ENCODE measurements around the gene KCND2.
"Not testable (repeated sequence)": the region's sequence is repeated elsewhere in the genome, so short reads cannot be mapped to it uniquely, and the experiment has no call there.

The KCND2 gene

DNA sequence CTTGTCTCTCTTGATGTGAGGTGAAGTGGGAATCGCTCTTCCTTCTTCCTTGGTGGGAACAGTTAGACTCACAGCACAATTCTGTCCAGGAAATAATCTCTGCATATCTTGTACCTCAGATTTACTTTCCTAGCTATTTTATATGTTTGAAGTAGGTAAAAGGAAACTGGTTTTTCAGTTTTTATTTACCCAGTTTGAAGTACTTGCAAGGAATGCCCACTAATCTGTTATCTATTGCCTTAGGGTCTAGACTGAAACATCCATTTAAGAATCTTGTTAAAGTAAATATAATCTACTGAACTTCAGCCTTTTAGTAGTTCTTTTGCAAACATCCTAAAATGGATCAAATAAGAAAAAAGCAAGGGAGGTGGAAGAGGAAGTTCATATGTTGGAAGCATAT lies 229.8 kb downstream of the KCND2 start:
- DNase-seq, result no peak

DNA sequence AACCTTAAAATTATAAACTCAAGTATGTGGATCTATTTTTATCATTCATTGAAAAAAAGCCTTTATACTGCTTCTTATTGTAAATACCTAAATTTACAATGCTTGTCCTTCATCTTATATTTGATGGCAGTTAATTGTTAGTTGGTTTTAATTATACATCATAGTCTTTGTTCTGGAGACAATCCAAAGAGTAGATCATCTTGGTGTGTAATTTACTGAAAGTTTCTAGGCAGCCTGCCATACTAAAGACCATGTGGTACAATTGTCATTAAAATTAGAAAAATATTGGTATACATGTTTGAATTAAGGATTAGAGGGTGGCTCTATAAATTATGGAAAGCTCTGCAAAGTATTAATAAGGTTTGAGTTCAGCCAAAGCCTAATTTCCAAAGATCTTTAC lies 231.4 kb downstream of the KCND2 start:
- no peak for DNase-seq

- no peak for DNase-seq
Measured at GRCh38 chr7:120505770-120506169, 232.8 kb downstream of the KCND2 start.

DNA sequence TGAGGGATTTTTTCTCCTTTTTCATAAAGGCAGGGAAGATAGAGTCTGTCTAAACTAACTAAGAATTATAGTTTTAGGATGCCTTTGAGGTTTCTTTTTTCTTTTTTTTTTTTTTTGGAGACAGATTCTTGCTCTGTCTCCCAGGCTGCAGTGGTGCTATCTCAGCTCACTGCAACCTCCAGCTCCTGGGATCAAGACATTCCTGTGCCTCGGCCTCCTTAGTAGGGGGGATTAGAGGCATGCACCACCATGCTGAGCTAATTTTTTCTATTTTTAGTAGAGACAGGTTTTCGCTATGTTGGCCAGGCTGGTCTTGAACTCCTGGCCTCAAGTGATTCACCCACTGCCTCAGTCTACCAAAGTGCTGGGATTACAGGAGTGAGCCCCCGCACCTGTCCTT lies 239.7 kb downstream of the KCND2 start:
- DNase-seq, result no peak

DNA sequence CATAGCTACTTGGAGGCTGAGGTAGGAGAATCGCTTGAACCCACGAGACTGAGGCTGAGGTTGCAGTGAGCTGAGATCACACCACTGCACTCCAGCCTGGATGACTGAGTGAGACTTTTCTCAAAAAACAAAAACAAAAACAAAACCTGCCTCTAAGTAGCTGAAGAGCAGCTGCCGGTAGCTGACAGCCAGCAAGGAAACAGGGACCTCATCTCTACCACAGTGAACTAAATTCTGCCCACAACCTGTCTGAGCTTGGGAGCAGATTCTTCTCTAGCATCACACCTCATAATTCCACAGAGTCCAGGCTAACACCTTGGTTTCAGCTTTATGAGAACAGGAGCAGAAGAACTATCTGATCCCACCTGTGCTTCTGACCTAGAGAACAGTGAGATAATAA lies 246.2 kb downstream of the KCND2 start:
- no peak for DNase-seq

DNA sequence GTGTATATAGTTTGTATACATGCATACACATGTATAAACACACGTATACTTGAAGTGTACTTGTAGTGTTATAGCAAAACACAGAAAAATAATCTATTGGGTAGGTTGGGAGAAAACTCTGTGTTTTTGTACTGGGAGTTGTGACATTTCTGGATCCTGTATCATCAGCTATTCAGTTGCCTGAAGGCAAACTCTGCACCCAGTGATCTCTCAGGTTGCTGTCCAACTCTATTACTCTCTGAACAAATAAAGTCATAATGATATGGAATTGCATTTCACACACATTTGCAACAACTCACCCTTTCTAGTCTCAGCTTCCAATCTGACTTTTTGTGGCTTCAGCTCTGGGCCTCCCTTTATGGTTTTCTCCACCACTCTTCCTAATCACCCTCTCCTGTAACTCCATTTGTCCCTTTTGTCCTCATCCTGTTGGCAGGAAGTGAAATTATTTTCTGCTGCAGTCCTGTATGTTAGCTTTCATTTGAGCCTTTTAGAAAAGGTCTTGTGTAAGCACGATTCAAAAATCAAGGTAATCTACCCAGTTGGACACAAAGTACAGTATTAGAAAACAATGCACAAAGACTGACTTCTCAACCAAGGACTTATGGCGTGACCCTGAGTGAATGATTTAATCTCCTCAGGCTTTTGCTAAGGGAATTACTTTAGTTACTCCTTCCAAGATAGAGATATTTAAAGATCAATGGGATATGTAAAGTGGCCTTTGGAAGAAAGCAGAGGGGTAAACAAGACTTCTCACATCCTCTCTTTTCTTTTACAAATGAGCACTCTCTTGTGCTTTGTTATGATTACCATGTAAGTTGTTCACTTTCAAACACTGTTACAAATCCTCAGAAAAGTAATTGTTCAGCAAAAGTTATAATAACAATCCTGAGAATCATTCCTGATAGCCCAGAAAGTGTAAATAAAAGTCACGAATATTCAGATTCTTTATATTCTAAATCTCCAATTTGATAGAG lies 249.1 kb downstream of the KCND2 start:
- no peak for DNase-seq

- DNase-seq, result no peak
Measured at GRCh38 chr7:120523985-120524384, 251.0 kb downstream of the KCND2 start.

DNA sequence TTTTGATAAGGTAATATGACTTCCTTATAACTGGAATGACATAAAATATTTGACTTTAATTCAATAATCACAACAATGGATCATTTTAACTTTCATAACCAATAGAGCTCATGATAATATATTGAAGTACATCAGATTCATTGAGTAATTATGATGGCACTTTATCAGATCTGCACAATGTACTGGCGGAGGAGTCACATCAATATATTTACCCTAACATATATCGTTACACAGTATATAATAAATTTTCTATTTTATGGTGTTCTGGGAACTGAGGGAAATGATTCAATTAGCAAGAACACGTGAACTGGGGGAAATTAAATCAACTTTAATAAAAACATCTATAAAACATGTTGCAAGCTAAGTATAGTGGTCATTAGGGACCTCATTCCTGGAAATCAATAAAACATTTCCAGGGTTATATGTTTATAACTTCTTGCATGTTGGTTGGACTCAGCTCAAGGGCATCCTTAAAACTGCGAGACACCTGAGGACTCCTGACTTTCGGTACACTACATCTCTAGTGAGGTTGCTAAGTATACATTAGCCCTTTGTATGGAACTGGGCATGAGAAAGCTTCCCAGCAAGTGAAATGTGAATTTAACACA lies 254.0 kb downstream of the KCND2 start:
- DNase-seq, result no peak

GRCh38 chr7:120529736-120530135 lies 256.8 kb downstream of the KCND2 start:
- no peak for DNase-seq

- DNase-seq, result no peak
Measured at GRCh38 chr7:120538335-120538734, 265.4 kb downstream of the KCND2 start.

DNA sequence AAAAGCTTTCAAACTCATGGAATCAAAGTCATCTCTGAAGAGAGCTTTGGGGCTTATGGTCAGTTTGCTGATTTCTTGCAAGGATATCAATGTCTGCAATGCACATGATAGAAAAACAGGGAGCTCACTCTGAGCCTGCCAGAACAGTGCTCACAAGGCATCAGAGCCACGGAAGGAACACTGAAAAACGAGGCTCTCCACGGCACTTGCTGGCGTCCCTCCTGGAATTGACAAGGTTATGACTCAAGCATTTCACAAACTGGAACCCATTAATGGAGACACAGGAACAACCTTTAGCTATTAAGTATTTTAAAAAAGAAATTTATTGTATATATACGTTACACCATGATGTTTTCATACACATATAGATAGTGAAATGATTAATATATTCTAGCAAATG lies 266.3 kb downstream of the KCND2 start:
- DNase-seq, result no peak

DNA sequence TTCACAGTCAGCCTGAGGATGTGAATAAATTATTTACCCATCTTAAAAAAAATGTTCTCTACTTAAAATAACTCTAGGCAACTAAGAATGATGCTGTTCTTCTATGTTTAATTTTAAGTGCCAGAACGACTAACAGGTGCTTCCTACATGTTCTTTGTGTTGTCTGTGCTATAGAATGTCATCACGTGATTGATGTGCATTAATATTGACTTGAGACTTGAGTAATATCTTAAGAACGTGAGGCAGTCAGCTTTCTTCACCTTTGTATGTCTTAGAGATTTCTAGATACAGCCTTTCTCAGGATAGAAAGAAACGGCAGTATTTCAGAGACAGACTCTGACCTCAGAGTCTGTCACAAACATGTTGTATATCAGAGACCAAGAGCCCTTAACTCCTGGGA lies 274.6 kb downstream of the KCND2 start:
- no peak for DNase-seq

DNA sequence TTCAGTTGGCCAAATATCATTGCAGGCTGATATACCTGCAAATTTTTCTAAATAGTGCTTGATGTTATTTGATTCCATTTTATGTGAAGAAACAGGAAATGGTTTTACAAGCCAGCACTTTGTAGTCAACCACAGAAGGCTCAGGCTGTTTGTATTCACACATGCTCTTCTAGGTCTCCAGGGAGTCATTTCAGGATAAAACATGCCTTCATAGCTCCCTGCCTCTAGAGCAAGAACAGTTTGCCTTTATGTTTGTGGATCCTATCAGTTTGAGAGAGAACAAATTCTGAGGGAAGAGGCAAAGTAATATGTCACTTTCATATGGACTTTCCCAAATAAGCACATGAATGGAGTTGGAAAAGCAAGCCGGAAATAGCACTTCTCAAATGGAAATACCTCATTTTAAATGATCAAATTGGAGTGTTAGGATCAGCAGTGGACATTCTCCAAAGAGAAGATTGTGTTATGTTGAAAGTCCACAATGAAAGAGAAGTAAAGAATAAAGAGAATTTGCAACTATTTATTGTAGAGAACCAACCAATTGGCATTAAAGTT lies 277.6 kb downstream of the KCND2 start:
- no peak for DNase-seq

- no peak for DNase-seq
Measured at GRCh38 chr7:120553491-120553890, 280.5 kb downstream of the KCND2 start.

DNA sequence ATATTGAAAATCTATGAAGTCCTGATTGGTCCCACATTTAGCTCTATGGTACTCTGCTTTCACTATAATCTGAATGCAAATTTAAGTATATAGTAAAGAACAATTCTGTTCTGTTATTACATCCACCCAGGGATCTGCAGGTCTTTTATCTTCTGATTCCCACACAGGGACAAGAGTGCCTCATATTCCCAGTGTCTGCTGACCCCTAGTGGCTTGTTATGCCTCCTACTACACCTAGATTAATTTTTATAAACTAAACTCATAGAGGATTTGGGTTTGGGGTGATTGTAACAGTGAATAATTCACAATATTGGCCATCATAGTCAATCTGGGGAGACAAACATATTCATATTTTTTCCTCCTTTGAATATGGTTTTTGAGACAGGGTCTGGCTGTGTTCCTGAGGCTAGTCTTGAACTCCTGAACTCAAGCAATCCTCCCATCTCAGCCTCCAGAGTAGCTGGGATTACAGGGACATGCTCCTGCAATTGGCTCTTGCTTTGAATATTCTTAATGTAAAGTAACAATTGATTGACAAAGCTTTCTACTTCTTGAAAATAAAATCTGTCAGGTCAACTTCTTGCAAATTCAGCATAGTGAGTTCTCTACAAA lies 282.1 kb downstream of the KCND2 start:
- DNase-seq, result peak; percentile 14

DNA sequence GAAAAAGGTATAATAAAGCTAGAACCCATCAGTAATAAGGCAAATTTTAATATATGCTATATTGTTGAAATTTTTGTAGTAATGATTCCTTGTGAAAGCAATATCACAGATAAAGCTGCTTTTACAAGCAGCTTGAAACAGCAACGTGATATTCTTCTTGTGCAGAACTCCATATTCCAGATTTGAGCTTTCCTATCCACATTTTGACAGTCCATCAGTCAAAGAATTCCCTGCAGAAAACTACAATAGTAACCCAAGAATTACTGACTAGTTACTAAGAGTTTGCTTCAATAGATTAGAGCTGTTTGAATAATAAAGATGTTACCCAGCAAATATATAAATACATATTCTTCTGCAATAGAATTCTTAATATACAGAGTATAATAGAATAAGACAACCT lies 291.2 kb downstream of the KCND2 start:
- no peak for DNase-seq

DNA sequence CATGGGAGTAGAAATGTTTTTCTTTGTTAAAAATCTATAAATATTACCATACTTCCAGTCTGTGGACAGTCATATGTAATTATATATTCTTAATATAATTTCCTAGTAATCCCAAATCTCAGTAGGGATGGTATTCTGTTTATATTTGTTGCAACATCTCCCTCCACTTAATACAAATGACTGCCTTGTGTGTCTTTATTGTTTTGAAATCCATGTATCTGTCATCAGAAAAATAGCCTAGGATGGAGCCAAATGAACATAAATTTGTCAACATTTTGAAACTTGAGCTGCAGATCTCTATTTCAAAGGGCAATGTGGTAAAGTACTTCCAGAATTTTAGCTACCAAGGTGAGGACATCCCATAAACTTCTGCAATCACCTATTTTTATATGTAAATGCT lies 294.2 kb downstream of the KCND2 start:
- DNase-seq, result no peak

DNA sequence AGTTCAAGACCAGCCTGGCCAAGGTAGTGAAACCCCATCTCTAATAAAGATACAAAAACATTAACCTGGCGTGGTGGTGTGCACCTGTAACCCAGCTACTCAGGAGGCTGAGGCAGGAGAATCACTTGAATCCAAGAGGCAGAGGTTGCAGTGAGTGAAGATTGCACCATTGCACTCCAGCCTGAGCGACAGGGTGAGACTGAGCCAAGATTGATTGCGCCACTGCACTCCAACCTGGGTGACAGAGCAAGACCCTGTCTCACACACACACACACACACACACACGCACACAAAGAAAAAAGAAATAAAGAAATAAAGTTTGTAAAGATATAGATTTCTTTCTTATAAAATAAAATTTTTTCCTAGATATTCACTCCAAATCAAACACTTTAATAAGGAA lies 305.7 kb downstream of the KCND2 start:
- not testable (repeated sequence) for DNase-seq

DNA sequence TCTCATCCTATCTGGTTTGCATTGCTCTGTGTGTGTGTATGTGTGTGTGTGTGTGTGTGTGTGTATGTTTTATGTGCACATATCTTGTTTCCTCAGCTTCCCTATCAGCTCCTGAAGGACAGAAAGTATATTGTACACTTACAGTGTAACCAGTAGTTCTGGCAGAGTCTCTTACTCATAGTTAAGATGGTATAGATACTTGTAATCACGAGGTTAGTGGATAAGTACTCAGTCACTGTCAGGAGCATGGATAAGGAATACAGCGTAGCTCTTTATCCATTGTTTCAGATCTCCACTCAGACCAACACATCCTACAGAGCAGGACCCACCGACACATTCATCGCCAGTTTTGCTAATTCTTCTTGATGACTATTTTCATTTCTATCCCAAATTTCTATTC lies 309.9 kb downstream of the KCND2 start:
- no peak for DNase-seq

DNA sequence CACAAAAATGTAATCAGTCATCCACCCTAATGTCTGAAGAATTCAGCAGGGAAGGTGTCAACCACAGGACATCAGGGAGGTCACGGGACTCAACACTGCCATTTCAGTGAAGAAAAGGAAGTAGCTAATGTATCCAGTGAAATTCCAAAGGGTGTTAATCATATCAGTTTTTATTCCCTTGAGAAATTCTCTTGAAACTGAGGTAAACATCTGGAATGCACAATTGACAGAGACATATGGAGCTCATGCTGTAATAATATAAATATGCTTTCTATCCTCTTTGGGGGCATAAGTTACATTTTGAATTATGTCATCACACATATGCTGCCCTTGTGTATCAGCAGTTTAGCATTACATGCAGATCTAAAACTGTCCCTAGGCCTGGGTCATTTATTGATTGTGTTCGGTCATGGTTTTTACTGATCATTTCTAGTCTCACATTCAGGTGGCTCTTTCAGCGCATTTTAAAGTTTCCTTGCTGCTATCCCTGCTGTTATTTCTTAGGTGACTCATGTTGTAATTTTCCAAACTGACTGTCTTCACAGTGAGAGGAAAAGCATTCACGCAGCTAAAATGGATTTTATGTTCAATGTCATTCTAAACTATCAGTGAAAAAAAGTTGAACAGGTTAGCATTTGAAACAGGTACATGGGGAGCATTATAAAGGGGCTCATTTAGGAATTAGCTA lies 311.1 kb downstream of the KCND2 start:
- no peak for DNase-seq

GRCh38 chr7:120586571-120586970 lies 313.6 kb downstream of the KCND2 start:
- DNase-seq, result no peak

GRCh38 chr7:120587243-120587642 lies 314.3 kb downstream of the KCND2 start:
- no peak for DNase-seq

DNA sequence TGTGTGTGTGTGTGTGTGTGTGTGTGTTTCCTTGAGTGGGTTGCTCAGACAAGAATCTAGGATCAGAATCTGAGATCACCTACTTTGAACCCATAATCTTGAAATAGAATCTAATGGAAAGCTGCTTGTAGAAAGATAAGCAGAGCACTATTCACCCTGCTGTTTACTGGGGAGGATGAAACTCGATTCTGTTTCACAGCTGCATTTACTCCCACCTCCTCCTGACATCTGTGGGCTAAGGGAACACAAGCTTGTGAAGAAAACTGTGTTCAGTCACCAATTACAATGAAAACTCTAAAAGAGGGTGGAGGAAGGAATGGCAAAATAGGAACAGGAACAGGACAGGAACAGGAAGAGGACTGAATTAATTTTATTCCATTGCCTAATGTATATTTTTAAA lies 315.4 kb downstream of the KCND2 start:
- DNase-seq, result no peak

Measured in stimulated activated CD4-positive, alpha-beta T cell treated with anti-CD3 and anti-CD28 coated beads, Interleukin-15, amount 100 ng/mL, for 24 hours (primary cell).